GDM1 (cell line): ENCODE data around the gene FCGBP.
"Not testable (repeated sequence)": the region's sequence is repeated elsewhere in the genome, so short reads cannot be mapped to it uniquely, and the experiment has no call there.

Source experiments
- DNase-seq: peaks from one replicate; lab custom pipeline; 2025; lab: John Stamatoyannopoulos, UW

FCGBP gene

DNA sequence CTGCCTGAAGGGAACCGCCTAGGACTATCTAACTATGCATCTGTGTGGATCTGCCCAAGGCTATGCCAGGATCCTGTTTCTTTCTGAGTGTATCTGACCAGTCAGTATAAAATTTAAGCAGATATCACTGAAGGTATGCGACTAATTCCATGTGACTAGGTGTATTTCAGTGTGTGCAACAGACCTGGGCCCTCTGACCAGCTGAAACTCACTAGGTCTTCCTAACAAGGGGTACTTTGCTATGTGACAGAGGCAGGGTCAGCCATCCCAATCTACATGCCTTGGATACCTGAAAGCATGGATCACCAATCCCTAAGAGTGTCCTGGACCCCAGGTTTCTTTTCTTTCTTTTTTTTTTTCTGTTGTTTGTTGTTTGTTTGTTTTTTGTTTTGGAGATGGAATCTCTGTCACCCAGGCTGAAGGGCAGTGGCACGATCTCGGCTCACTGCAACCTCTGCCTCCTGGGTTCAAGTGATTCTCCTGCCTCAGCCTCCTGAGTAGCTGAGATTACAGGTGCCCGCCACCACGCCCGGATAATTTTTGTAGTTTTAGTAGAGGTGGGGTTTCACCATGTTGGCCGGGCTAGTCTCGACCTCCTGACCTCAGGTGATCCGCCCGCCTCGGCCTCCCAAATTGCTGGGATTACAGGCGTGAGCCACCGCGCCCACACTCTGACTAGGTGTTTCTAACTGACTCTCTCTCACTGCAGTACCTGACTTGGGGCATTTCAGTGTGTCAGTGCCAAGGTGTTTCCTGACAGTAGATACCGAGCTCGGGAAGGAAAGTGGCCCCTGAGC, 43.5 kb downstream of the FCGBP start:
- DNase-seq, result no peak

DNA sequence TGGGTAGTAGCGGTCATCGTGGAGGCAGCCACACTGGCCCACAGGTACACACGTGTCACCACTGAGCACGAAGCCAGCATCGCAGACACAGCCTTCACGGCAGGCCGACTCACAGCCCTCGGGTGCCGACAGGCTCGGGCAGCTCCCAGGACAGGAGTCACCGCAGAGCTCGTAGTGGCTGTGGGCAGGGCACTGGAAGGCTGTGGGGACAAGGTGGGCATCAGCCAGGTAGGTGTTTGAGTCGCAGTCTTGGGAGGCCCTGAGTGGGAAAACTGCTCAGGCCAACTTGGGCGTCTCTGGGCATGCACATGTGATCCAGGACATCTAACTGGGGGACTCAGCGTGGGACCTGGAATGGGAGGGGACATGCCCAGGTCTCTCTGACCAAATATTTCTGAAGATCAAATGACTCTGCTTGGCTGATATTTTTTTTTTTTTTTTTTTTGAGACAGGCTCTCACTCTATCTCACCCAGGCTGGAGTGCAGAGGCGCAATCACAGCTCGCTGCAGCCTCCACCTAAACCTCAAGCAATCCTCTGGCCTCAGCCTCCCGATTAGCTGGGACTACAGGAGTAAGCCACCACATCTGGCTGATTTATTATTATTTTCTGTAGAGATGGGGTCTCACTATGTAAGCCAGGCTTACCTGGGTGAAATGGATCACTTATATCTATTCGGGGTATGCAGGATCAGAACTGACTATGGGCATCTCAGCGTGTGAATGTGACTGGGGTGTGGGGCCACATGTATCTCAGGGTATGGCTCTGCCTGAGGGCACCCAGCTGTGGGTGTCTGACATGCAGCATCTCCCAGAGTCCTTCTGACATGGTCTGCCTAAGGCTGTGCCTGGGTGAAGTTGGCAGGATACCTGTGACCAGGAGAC, 44.3 kb downstream of the FCGBP start:
- not testable (repeated sequence) for DNase-seq

DNA sequence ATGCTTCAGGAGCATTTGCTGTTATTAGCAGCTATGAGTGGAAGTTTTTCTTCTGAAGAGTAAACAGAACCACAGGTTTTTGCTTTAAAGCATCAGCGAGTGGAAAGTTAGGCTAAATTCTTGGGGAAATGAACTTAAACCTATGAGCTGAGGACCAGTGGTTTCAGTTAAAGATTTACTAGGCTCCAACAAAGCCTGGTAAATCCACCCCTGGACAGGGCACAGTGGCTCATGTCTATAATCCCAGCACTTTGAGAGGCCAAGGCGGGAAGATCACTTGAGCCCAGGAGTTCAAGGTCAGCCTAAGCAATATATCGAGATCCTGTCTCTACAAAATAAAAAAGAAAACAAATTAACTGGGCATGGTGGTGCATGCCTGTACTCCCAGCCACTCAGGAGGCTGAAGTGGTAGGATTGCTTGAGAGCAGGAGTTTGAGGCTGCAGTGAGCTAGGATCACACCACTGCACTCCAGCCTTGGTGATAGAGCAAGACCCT, 46.9 kb downstream of the FCGBP start:
- not testable (repeated sequence) for DNase-seq

DNA sequence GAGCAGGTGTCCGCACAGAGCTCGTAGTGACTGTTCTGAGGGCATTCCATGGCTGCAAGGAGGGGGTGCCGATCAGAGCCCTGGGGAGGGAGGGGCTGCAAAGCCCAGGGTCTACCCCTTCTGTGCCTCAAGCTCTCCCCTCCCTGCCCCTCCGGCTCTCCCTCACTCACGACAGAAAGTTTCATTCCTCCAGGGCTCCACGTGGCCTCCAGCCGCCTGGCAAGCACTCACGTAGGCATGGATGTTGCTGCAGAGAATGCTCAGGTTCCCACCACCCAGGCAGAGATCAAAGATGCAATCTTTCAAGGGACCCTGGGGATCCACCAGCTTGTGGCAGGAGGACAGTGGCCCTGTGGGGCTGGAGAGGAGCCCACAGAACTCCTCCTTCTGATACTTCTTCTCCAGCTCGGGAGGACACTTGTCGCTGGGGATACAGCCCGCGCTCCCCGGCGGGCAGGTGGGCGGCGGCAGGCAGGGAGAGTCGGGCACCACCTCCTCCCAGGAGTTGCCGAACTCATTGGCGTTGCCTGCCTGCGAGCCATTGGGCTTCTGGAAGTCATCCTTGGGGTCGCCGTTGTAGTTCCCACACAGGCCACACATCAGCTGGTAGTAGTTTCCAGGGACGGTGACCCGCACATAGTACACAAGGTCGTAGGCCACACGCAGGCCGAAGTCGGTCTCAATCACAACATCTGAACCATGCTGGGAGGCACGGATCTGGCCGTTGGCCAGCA, 48.4 kb downstream of the FCGBP start:
- DNase-seq, result not testable (repeated sequence)

DNA sequence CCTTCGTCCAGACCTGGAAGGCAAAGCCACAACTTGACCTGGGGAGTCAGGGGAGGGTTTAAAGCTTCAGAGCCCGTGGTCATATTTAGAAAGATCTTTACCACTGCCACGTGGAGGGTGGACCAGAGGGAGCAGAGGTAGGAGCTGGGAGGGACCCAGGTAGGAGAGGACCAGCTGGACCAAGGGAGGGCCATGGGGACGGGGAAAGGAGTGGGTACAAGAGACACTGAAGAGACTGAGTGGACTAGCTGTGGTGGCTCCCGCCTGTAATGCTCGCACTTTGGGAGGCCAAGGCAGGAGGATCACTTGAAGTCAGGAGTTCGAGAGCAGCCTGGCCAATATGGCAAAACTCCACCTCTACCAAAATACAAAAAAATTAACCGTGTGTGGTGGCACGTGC, 49.7 kb downstream of the FCGBP start:
- DNase-seq, result not testable (repeated sequence)
